KBM-7 (cell line): ENCODE data around the gene SPR.

Experiments used
- DNase-seq: peaks from one replicate; pipeline ENCODE4 v3.0.0-alpha.2; 2015
- in situ Hi-C: fragments of 300-500 bp; cut with MboI; formaldehyde crosslinking; loops from 2 replicates; pipeline ENCODE4 v1.14.3; 2020; ENCODE audit warnings: low sequenced_read_pairs, low pct_unique_long_range_greater_than_20kb, mixed read lengths

The SPR gene

GRCh38 chr2:72926368-72926767 is 39.2 kb downstream of the SPR start:
- in situ Hi-C loops, result no loop called here
- DNase-seq, result no peak

GRCh38 chr2:72926811-72927465 is 39.7 kb downstream of the SPR start:
- no peak for DNase-seq
- in situ Hi-C loops, result no loop called here

GRCh38 chr2:72927619-72928550 is 40.7 kb downstream of the SPR start:
- in situ Hi-C loops, result no loop called here
- no peak for DNase-seq

- no peak for DNase-seq
- in situ Hi-C loops, result no loop called here
These were observed 41.8 kb downstream of the SPR start for GRCh38 chr2:72929010-72929409.

GRCh38 chr2:72931280-72931910 is 44.2 kb downstream of the SPR start:
- no peak for DNase-seq
- in situ Hi-C loops, result no loop called here

- in situ Hi-C loops, result no loop called here
- no peak for DNase-seq
These were observed 45.0 kb downstream of the SPR start for GRCh38 chr2:72932045-72932740.

- in situ Hi-C loops, result no loop called here
- DNase-seq, result no peak
These were observed 45.6 kb downstream of the SPR start for GRCh38 chr2:72932805-72933204.

GRCh38 chr2:72933207-72933606 is 46.0 kb downstream of the SPR start:
- in situ Hi-C loops, result no loop called here
- no peak for DNase-seq

GRCh38 chr2:72933646-72934151 is 46.5 kb downstream of the SPR start:
- DNase-seq, result no peak
- in situ Hi-C loops, result no loop called here

- DNase-seq, result peak; percentile 28
- in situ Hi-C loops, result no loop called here
These were observed 47.7 kb downstream of the SPR start for GRCh38 chr2:72934683-72935610.

GRCh38 chr2:72935611-72935957 is 48.4 kb downstream of the SPR start:
- in situ Hi-C loops, result no loop called here
- DNase-seq, result no peak

- in situ Hi-C loops, result no loop called here
- DNase-seq, result no peak
These were observed 49.6 kb downstream of the SPR start for GRCh38 chr2:72936660-72937355.

GRCh38 chr2:72937356-72937669 is 50.1 kb downstream of the SPR start:
- no peak for DNase-seq
- in situ Hi-C loops, result no loop called here

GRCh38 chr2:72938455-72938854 is 51.2 kb downstream of the SPR start:
- in situ Hi-C loops, result no loop called here
- no peak for DNase-seq

- in situ Hi-C loops, result no loop called here
- DNase-seq, result no peak
These were observed 53.2 kb downstream of the SPR start for GRCh38 chr2:72940361-72940760.

GRCh38 chr2:72940786-72941185 is 53.6 kb downstream of the SPR start:
- in situ Hi-C loops, result no loop called here
- no peak for DNase-seq
